IMR-90 (cell line): ENCODE data around the gene NEURL2.

Experiments used
- BHLHE40 ChIP-seq: fragments of 150-350 bp; IDR thresholded peaks from 2 replicates; pipeline ENCODE4 v1.6.1; 2016; ENCODE audit warnings: mild to moderate bottlenecking, low read depth, low read length
- CEBPB ChIP-seq: IDR thresholded peaks from 2 replicates; pipeline ENCODE4 v1.6.1; 2012; ENCODE audit warnings: low read depth, low read length, improper control_type of control experiment
- CHD1 ChIP-seq: IDR thresholded peaks from 2 replicates; pipeline ENCODE4 v1.6.1; 2012; ENCODE audit warnings: low read depth, low read length, improper control_type of control experiment
- CTCF ChIP-seq: conservative IDR thresholded peaks from 2 replicates; pipeline ENCODE4 v1.5.1; 2012; ENCODE audit warnings: mild to moderate bottlenecking, low read depth, low read length, improper control_type of control experiment
- ELK1 ChIP-seq: fragments of 150-350 bp; IDR thresholded peaks from 2 replicates; pipeline ENCODE4 v1.6.1; 2016; ENCODE audit warnings: low read depth, mild to moderate bottlenecking, low read length, moderate library complexity, borderline replicate concordance
- MAFK ChIP-seq: IDR thresholded peaks from 2 replicates; pipeline ENCODE4 v1.6.1; 2012; ENCODE audit warnings: low read depth, low read length, improper control_type of control experiment
- MXI1 ChIP-seq: IDR thresholded peaks from 2 replicates; pipeline ENCODE4 v1.6.1; 2012; ENCODE audit warnings: low read depth, mild to moderate bottlenecking, low read length, moderate library complexity, borderline replicate concordance
- POLR2A ChIP-seq: IDR thresholded peaks from 2 replicates; pipeline ENCODE4 v1.6.1; 2012; ENCODE audit warnings: mild to moderate bottlenecking, low read depth, low read length
- RCOR1 ChIP-seq: IDR thresholded peaks from 2 replicates; pipeline ENCODE4 v1.6.1; 2012; ENCODE audit warnings: mild to moderate bottlenecking, low read length, improper control_type of control experiment; ENCODE audit not compliant: insufficient replicate concordance
- RFX5 ChIP-seq: IDR thresholded peaks from 2 replicates; pipeline ENCODE4 v1.8.0; 2012; ENCODE audit warnings: low read depth, mild to moderate bottlenecking, low read length, moderate library complexity

GRCh38 chr20:45853484-45853883 is 37.5 kb downstream of the NEURL2 start:
- no peak for TF ChIP-seq CTCF
- no peak for TF ChIP-seq ELK1
- no peak for TF ChIP-seq RCOR1
- TF ChIP-seq MAFK: no peak
- TF ChIP-seq POLR2A: no peak
- no peak for TF ChIP-seq CEBPB
- TF ChIP-seq BHLHE40: no peak
- no peak for TF ChIP-seq RFX5
- TF ChIP-seq MXI1: no peak
- no peak for TF ChIP-seq CHD1
